GM12874 (cell line): ENCODE measurements around the gene ACSL1.

Experiments used
- CTCF ChIP-seq: IDR thresholded peaks from 2 replicates; pipeline ENCODE4 v1.5.1; 2011; ENCODE audit warnings: low read depth, mild to moderate bottlenecking, control low read depth, low read length, moderate library complexity; ENCODE audit not compliant: insufficient read depth

The ACSL1 gene

GRCh38 chr4:184825896-184826690, at the start of gene ACSL1:
Gene ACSL1, minus strand, starts transcription at chr4:184825968. Its CDS starts 22,454 bp downstream, at chr4:184803514.
- TF ChIP-seq CTCF: no peak

- TF ChIP-seq CTCF: no peak
Observed at GRCh38 chr4:184873054-184873453, 47.3 kb upstream of the ACSL1 start.

GRCh38 chr4:184870718-184871117, 45.0 kb upstream of the ACSL1 start:
- no peak for TF ChIP-seq CTCF

GRCh38 chr4:184868623-184869022, 42.9 kb upstream of the ACSL1 start:
- TF ChIP-seq CTCF: no peak

GRCh38 chr4:184863916-184864315, 38.1 kb upstream of the ACSL1 start:
- TF ChIP-seq CTCF: no peak

GRCh38 chr4:184861047-184861446, 35.3 kb upstream of the ACSL1 start:
- no peak for TF ChIP-seq CTCF

- TF ChIP-seq CTCF: no peak
Observed at GRCh38 chr4:184860018-184860779, 34.4 kb upstream of the ACSL1 start.
